HEK293 (cell line): Measurements from ENCODE around the gene AP5S1.

Experiments used
- CTCF ChIA-PET: fragments of 350-600 bp; formaldehyde crosslinking; extraction: SDS; loops from one replicate; lab custom pipeline; 2021; ENCODE audit warnings: antibody characterized with exemption; lab: Yijun Ruan, JAX
- POLR2A ChIA-PET: fragments of 300-600 bp; formaldehyde crosslinking; extraction: SDS; loops from one replicate; lab custom pipeline; 2020; ENCODE audit warnings: antibody characterized with exemption, inconsistent platforms; lab: Yijun Ruan, JAX
- H3K27ac ChIP-seq: fragments of 200-500 bp; sonication (Bioruptor generic); 2 replicates; pipeline ENCODE4 v1.5.1; 2014; ENCODE audit warnings: low read depth, low read length, control low read depth, inconsistent platforms; ENCODE audit errors: extremely low read depth
- H3K36me3 ChIP-seq, 2 experiments: fragments of 200-500 bp in 1 of 2; sonication (Bioruptor generic) in 1 of 2; 1 replicate in 1 of 2; 2 replicates in 1 of 2; pipeline ENCODE4 v1.5.1; 2014 to 2017; ENCODE audit warnings: inconsistent platforms in 2 of 2, low read length in 2 of 2; ENCODE audit not compliant: control insufficient read depth in 2 of 2, insufficient read depth in 1 of 2
- H3K4me1 ChIP-seq: fragments of 200-500 bp; sonication (Bioruptor generic); 2 replicates; pipeline ENCODE4 v1.5.1; 2014; ENCODE audit warnings: mild to moderate bottlenecking, low read length, inconsistent platforms; ENCODE audit not compliant: control insufficient read depth, insufficient read depth
- H3K4me3 ChIP-seq: 2 replicates; pipeline ENCODE4 v1.5.1; 2011; ENCODE audit warnings: low read depth, mild to moderate bottlenecking, control low read depth, low read length, moderate library complexity
- H3K9me3 ChIP-seq: fragments of 200-500 bp; sonication (Bioruptor generic); 2 replicates; pipeline ENCODE4 v1.5.1; 2014; ENCODE audit warnings: low read depth, low read length, inconsistent platforms; ENCODE audit not compliant: control insufficient read depth, insufficient read depth
- EGR2 ChIP-seq: fragments of 450-650 bp; formaldehyde crosslinking; IDR thresholded peaks from 2 replicates; pipeline ENCODE4 v1.5.1; 2016; ENCODE audit warnings: low read depth, missing biosample characterization, missing genetic modification characterization
- HOXD13 ChIP-seq: sonication (generic); formaldehyde crosslinking; IDR thresholded peaks from 2 replicates; pipeline ENCODE4 v1.8.0; 2022; ENCODE audit warnings: missing genetic modification reagents, borderline replicate concordance
- KLF1 ChIP-seq: fragments of 450-650 bp; formaldehyde crosslinking; IDR thresholded peaks from 2 replicates; pipeline ENCODE4 v1.5.1; 2016; ENCODE audit warnings: missing biosample characterization, missing genetic modification characterization
- OSR2 ChIP-seq: fragments of 450-650 bp; formaldehyde crosslinking; IDR thresholded peaks from 2 replicates; pipeline ENCODE4 v1.5.1; 2016; ENCODE audit warnings: missing biosample characterization, missing genetic modification characterization
- PRDM10 ChIP-seq: fragments of 450-650 bp; formaldehyde crosslinking; IDR thresholded peaks from 2 replicates; pipeline ENCODE4 v1.5.1; 2016; ENCODE audit warnings: missing biosample characterization, missing genetic modification characterization
- WT1 ChIP-seq: fragments of 450-650 bp; formaldehyde crosslinking; IDR thresholded peaks from 2 replicates; pipeline ENCODE4 v1.5.1; 2016; ENCODE audit warnings: missing biosample characterization, missing genetic modification characterization
- ZBTB11 ChIP-seq: fragments of 450-650 bp; formaldehyde crosslinking; conservative IDR thresholded peaks from 2 replicates; pipeline ENCODE4 v1.5.1; 2016; ENCODE audit warnings: low read depth, missing biosample characterization, missing genetic modification characterization
- ZFP3 ChIP-seq: fragments of 450-650 bp; formaldehyde crosslinking; IDR thresholded peaks from 2 replicates; pipeline ENCODE4 v1.5.1; 2016; ENCODE audit warnings: low read depth, missing biosample characterization, missing genetic modification characterization
- ZNF121 ChIP-seq: fragments of 450-650 bp; formaldehyde crosslinking; IDR thresholded peaks from 2 replicates; pipeline ENCODE4 v1.5.1; 2016; ENCODE audit warnings: missing biosample characterization, missing genetic modification characterization
- ZNF302 ChIP-seq: fragments of 450-650 bp; formaldehyde crosslinking; IDR thresholded peaks from 2 replicates; pipeline ENCODE4 v1.5.1; 2016; ENCODE audit warnings: missing biosample characterization, missing genetic modification characterization, low read depth
- ZNF600 ChIP-seq: fragments of 450-650 bp; formaldehyde crosslinking; IDR thresholded peaks from 2 replicates; pipeline ENCODE4 v1.5.1; 2016; ENCODE audit warnings: missing biosample characterization, missing genetic modification characterization

Gene AP5S1

GRCh38 chr20:3811467-3812258, 8.7 kb upstream of the AP5S1 start (continued):
- TF ChIP-seq ZBTB11 (peak; percentile 12; the same call in 1 of the 2 replicates), ZNF302 (tag by site-specific recombination) (no peak)

GRCh38 chr20:3812259-3812681, 8.1 kb upstream of the AP5S1 start:
- Histone ChIP-seq H3K4me3 (no peak overlapping the region), H3K9me3 (no peaks in the 10 kb centered on the region), H3K4me1 (peaks cover 29% of the 10 kb centered on the region), H3K27ac (peak overlapping the region; percentile 84), H3K36me3 (no peaks in the 10 kb centered on the region)
- CTCF ChIA-PET, result interaction anchor here (0.6 to 2.6 kb wide), 6 partner anchors 13 to 259 kb away, joined by 3 to 6 read pairs (median 4); no protein-coding TSS in a partner anchor
- POLR2A ChIA-PET, result interaction anchor here (0.6 to 4.2 kb wide), 11 partner anchors 8 to 145 kb away, joined by 3 to 26 read pairs (median 6); partner anchors contain the start of genes ADISSP, AP5S1, CDC25B and CENPB
- no peak for TF ChIP-seq EGR2
- TF ChIP-seq ZFP3 (tag by site-specific recombination), result 0 out of 2 replicates have a peak, but pooled peaks have one; percentile 50

- CTCF ChIA-PET, result interaction anchor here (0.6 to 2.6 kb wide), 9 partner anchors 11 to 258 kb away, joined by 3 to 6 read pairs (median 3); partner anchors contain the start of gene CDC25B
- TF ChIP-seq KLF1 (0 out of 2 replicates have a peak, but pooled peaks have one; percentile 12), HOXD13 (no peak), PRDM10 (tag by site-specific recombination) (peak; percentile 72), ZNF121 (tag by site-specific recombination) (peak; percentile 95), ZNF600 (tag by site-specific recombination) (no peak), WT1 (tag by site-specific recombination) (no peak), OSR2 (tag by site-specific recombination) (peak; percentile 61)
- no peaks in the 10 kb centered on the region for H3K9me3 ChIP-seq
- H3K4me1 ChIP-seq, result peaks cover 20% of the 10 kb centered on the region
- H3K27ac ChIP-seq, result no peak overlapping the region
- POLR2A ChIA-PET, result interaction anchor here (0.5 to 4.2 kb wide), 8 partner anchors 10 to 84 kb away, joined by 3 to 26 read pairs (median 4); partner anchors contain the start of genes ADISSP, CDC25B and CENPB
- no peaks in the 10 kb centered on the region for H3K36me3 ChIP-seq
- H3K4me3 ChIP-seq, result no peak overlapping the region
These were observed 7.1 kb upstream of the AP5S1 start for GRCh38 chr20:3812975-3813847.
